ENCODE measurements around the gene FIBP. TPM values are rescaled to one million over a fixed set of nuclear protein-coding genes. Genes with fewer than 3 reads are reported as not detected.

The FIBP gene
- total and polyA plus RNA-seq, 4 donors: 47.1 to 77.2 (median 62.2) TPM

DNA sequence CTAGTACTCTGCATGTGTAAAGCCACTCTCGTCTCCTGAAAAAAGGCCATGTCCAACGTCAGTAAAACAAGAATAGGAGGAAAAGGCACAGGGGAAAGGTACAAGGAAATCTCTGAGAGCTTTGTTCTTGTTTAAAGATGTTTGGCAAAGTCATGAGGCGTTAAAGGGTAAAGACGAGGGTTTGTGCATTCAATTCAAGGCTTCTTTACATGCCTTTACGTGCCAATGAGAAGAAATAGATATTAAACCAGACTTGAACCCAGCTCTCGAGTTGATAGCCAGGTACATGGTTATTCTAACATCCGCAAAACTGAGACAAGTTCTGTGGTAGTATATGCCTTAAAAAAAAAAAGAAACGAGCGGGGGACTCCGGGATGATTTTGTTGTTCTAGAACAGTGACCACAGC lies 29.6 kb downstream of the FIBP start:
- H3K9ac ChIP-seq (ENCODE audit: insufficient read depth in 1 of 2, low read length in 2 of 2): peak overlapping the region in 1 of 2 donors; percentile 59
- no peak for DNase-seq

GRCh38 chr11:65857853-65858680 lies 30.2 kb downstream of the FIBP start, which contains the start of gene CFL1:
CFL1 (minus strand) TSS chr11:65858180; CDS start chr11:65858099, 81 bp downstream.
- Histone ChIP-seq H3K4me1 (ENCODE audit: control insufficient read depth in 5 of 5, insufficient read depth in 5 of 5, low read length in 5 of 5) (peaks cover 0 to 43% (median 20%) of the 10 kb centered on the region in 5 donors), H3K27me3 (ENCODE audit: control insufficient read depth in 3 of 3, insufficient read depth in 3 of 3, low read length in 2 of 3) (no peaks in the 10 kb centered on the region), H3K4me3 (peak within 1 kb of the TSS; percentile 97), H3K9me3 (ENCODE audit: control insufficient read depth in 4 of 4, insufficient read depth in 3 of 4, low read length in 3 of 4) (no peaks in the 10 kb centered on the region), H3K27ac (ENCODE audit: low read depth in 1 of 2, low read length in 1 of 2) (peak within 1 kb of the TSS; percentile 96 to 98), H3K36me3 (ENCODE audit: control insufficient read depth in 4 of 4, insufficient read depth in 4 of 4, low read length in 4 of 4) (peaks cover 24 to 45% (median 37%) of the 10 kb centered on the region in 4 donors), H3K9ac (ENCODE audit: insufficient read depth in 1 of 2, low read length in 2 of 2) (peak within 1 kb of the TSS; percentile 8 to 59)
- DNase-seq (peak; percentile 98 to 99 (median 99)), ATAC-seq (ENCODE audit: insufficient read depth, low FRiP score) (peak; percentile 79)
- WGBS, 2 donors: 0% methylated on average over 70 to 92 of the region's 92 CpGs
- TF ChIP-seq, protein P1, sequence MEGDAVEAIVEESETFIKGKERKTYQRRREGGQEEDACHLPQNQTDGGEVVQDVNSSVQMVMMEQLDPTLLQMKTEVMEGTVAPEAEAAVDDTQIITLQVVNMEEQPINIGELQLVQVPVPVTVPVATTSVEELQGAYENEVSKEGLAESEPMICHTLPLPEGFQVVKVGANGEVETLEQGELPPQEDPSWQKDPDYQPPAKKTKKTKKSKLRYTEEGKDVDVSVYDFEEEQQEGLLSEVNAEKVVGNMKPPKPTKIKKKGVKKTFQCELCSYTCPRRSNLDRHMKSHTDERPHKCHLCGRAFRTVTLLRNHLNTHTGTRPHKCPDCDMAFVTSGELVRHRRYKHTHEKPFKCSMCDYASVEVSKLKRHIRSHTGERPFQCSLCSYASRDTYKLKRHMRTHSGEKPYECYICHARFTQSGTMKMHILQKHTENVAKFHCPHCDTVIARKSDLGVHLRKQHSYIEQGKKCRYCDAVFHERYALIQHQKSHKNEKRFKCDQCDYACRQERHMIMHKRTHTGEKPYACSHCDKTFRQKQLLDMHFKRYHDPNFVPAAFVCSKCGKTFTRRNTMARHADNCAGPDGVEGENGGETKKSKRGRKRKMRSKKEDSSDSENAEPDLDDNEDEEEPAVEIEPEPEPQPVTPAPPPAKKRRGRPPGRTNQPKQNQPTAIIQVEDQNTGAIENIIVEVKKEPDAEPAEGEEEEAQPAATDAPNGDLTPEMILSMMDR (IDR thresholded peaks at IDR 0.05; ENCODE audit: control extremely low read depth, extremely low read depth): peak; percentile 1

More for the DNA sequence above, 29.6 kb downstream of the FIBP start:
- ATAC-seq (ENCODE audit: insufficient read depth, low FRiP score): no peak
- H3K9me3 ChIP-seq (ENCODE audit: control insufficient read depth in 4 of 4, insufficient read depth in 3 of 4, low read length in 3 of 4): no peaks in the 10 kb centered on the region
- H3K36me3 ChIP-seq (ENCODE audit: control insufficient read depth in 4 of 4, insufficient read depth in 4 of 4, low read length in 4 of 4): peaks cover 20 to 45% (median 36%) of the 10 kb centered on the region in 4 donors
- 1% methylated on average over 10 of the region's 10 CpGs for WGBS, 2 donors
- TF ChIP-seq, protein P1 (IDR thresholded peaks at IDR 0.05; ENCODE audit: control extremely low read depth, extremely low read depth): no peak
- H3K27ac ChIP-seq (ENCODE audit: low read depth in 1 of 2, low read length in 1 of 2): peak overlapping the region; percentile 96 to 98
- peaks cover 0 to 43% (median 20%) of the 10 kb centered on the region in 5 donors for H3K4me1 ChIP-seq (ENCODE audit: control insufficient read depth in 5 of 5, insufficient read depth in 5 of 5, low read length in 5 of 5)
- no peaks in the 10 kb centered on the region for H3K27me3 ChIP-seq (ENCODE audit: control insufficient read depth in 3 of 3, insufficient read depth in 3 of 3, low read length in 2 of 3)
- peak overlapping the region; percentile 16 for H3K4me3 ChIP-seq

DNA sequence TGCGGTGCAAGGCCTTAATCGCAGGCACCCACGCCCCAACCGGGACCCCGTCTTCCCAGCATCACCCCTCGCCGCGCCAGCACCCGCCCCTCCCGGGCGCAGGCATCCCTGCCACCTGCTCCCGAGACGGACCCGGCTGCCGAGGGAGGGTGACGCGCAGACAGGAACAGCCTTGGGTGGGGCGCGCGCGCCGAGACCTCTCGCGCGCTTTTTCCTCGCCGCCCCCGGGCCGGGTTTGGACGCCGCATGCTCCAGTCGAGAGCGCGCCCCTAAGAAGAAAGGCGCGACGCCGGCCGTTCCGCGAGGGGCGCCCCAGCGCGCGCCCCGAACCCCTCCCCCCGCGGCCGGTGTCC lies 30.8 kb downstream of the FIBP start:
- Histone ChIP-seq H3K4me1 (ENCODE audit: control insufficient read depth in 5 of 5, insufficient read depth in 5 of 5, low read length in 5 of 5) (peaks cover 0 to 43% (median 20%) of the 10 kb centered on the region in 5 donors), H3K9me3 (ENCODE audit: control insufficient read depth in 4 of 4, insufficient read depth in 3 of 4, low read length in 3 of 4) (no peaks in the 10 kb centered on the region), H3K36me3 (ENCODE audit: control insufficient read depth in 4 of 4, insufficient read depth in 4 of 4, low read length in 4 of 4) (peaks cover 24 to 45% (median 31%) of the 10 kb centered on the region in 4 donors), H3K27ac (ENCODE audit: low read depth in 1 of 2, low read length in 1 of 2) (peak overlapping the region; percentile 95 to 98), H3K4me3 (peak overlapping the region; percentile 97), H3K27me3 (ENCODE audit: control insufficient read depth in 3 of 3, insufficient read depth in 3 of 3, low read length in 2 of 3) (no peaks in the 10 kb centered on the region), H3K9ac (ENCODE audit: insufficient read depth in 1 of 2, low read length in 2 of 2) (peak overlapping the region in 1 of 2 donors; percentile 8)
- ATAC-seq (ENCODE audit: insufficient read depth, low FRiP score) (no peak), DNase-seq (no peak)
- TF ChIP-seq, protein P1 (IDR thresholded peaks at IDR 0.05; ENCODE audit: control extremely low read depth, extremely low read depth): no peak
- WGBS, 2 donors: 0% methylated on average over 29 to 49 of the region's 49 CpGs

Measured in lung (tissue), 12 donors.